Endothelial cell of umbilical vein (primary cell): Measurements from ENCODE around the gene HTT. TPM values are rescaled to one million over a fixed set of nuclear protein-coding genes. Genes with fewer than 3 reads are reported as not detected.

Experiments
- BruUV-seq: library from RNA; stranded (reverse); fragments of 400-500 nt; replicated peaks from 2 replicates; lab custom pipeline; 2021; lab: Mats Ljungman, UMichigan
- CTCF ChIA-PET: fragments of 300-600, 350-600 bp; sonication (Branson Sonifier 250); formaldehyde crosslinking; loops from one replicate; lab custom pipeline; 2021; ENCODE audit warnings: antibody characterized with exemption, inconsistent platforms; lab: Charles Lee
- POLR2A ChIA-PET: fragments of 300-600, 350-600 bp; sonication (Branson Sonifier 250); formaldehyde crosslinking; loops from one replicate; lab custom pipeline; 2021; ENCODE audit warnings: antibody characterized with exemption, inconsistent platforms; lab: Charles Lee
- DNase-seq: peaks from one replicate; pipeline ENCODE4 v3.0.0-alpha.2; 2011; ENCODE audit warnings: low read depth, low spot score
- FAIRE-seq: peaks from 2 replicates; lab custom pipeline; 2011; peaks lifted over from hg19 to GRCh38; lab: Jason Lieb, UNC
- H2AFZ ChIP-seq: 2 replicates; pipeline ENCODE4 v1.6.0; 2012; ENCODE audit warnings: low read depth, low read length, control low read depth, inconsistent platforms
- H3K27ac ChIP-seq: 2 replicates; pipeline ENCODE4 v1.5.1; 2011; ENCODE audit warnings: low read depth, mild to moderate bottlenecking, control low read depth, low read length, moderate library complexity; ENCODE audit not compliant: insufficient read depth
- H3K27me3 ChIP-seq, 2 experiments: 2 replicates each; pipeline versions ENCODE4 v1.6.0 to v1.6.1; 2011; ENCODE audit warnings: low read length in 2 of 2, mixed read lengths in 1 of 2; ENCODE audit not compliant: control insufficient read depth in 2 of 2, insufficient read depth in 2 of 2
- H3K36me3 ChIP-seq, 2 experiments: 2 replicates in 1 of 2; 3 replicates in 1 of 2; pipeline ENCODE4 v1.5.1; 2011; ENCODE audit warnings: low read length in 2 of 2, mild to moderate bottlenecking in 1 of 2, moderate library complexity in 1 of 2; ENCODE audit not compliant: control insufficient read depth in 2 of 2, insufficient read depth in 2 of 2; ENCODE audit errors: extremely low read depth in 1 of 2
- H3K4me1 ChIP-seq: 3 replicates; pipeline ENCODE4 v1.5.1; 2011; ENCODE audit warnings: mild to moderate bottlenecking, low read length; ENCODE audit not compliant: control insufficient read depth, insufficient read depth; ENCODE audit errors: extremely low read depth
- H3K4me2 ChIP-seq: 2 replicates; pipeline ENCODE4 v1.6.1; 2011; ENCODE audit warnings: low read length, control low read depth, mixed read lengths; ENCODE audit not compliant: insufficient read depth
- H3K4me3 ChIP-seq, 3 experiments: fragments of 200-600 bp in 1 of 3; sonication (generic), shearing (Covaris generic) in 1 of 3; replicated peaks in 1 of 3; 2 replicates each; pipeline ENCODE4 v1.5.1; 2011 to 2016; ENCODE audit warnings: control low read depth in 3 of 3, low read length in 3 of 3, mild to moderate bottlenecking in 2 of 3, inconsistent platforms in 1 of 3, low read depth in 1 of 3, moderate library complexity in 1 of 3; ENCODE audit not compliant: insufficient read depth in 1 of 3
- H3K79me2 ChIP-seq: 2 replicates; pipeline ENCODE4 v1.6.0; 2012; ENCODE audit warnings: low read length, inconsistent platforms; ENCODE audit not compliant: control insufficient read depth, insufficient read depth
- H3K9ac ChIP-seq: replicated peaks from 2 replicates; pipeline ENCODE3; 2011; ENCODE audit warnings: low read length, control low read depth; ENCODE audit not compliant: insufficient read depth; ENCODE audit errors: extremely low read depth
- H3K9me1 ChIP-seq: replicated peaks from 3 replicates; pipeline ENCODE4 v1.6.0; 2011; ENCODE audit warnings: mild to moderate bottlenecking, low read length; ENCODE audit not compliant: control insufficient read depth, insufficient read depth; ENCODE audit errors: extremely low read depth
- H3K9me3 ChIP-seq: replicated peaks from 2 replicates; pipeline ENCODE4 v1.5.1; 2012; ENCODE audit warnings: low read length, inconsistent platforms; ENCODE audit not compliant: control insufficient read depth, insufficient read depth
- H4K20me1 ChIP-seq: replicated peaks from 2 replicates; pipeline ENCODE3; 2011; ENCODE audit warnings: mild to moderate bottlenecking, low read length; ENCODE audit not compliant: control insufficient read depth, insufficient read depth; ENCODE audit errors: extremely low read depth
- CTCF ChIP-seq, 2 donors: IDR thresholded peaks; 1 replicate in 1 of 2; 2 replicates in 1 of 2; pipeline ENCODE4 v1.5.1; 2011; ENCODE audit warnings: low read length in 2 of 2, mild to moderate bottlenecking in 2 of 2, moderate library complexity in 2 of 2, control low read depth in 1 of 2, inconsistent platforms in 1 of 2, low read depth in 1 of 2; ENCODE audit not compliant: insufficient read depth in 1 of 2; ENCODE audit errors: extremely low read depth in 1 of 2
- EZH2 ChIP-seq: IDR thresholded peaks from 2 replicates; pipeline ENCODE4 v1.6.1; 2012; ENCODE audit warnings: borderline replicate concordance, low read depth, mild to moderate bottlenecking, moderate library complexity, low read length, inconsistent platforms; ENCODE audit not compliant: severe bottlenecking
- FOS ChIP-seq: IDR thresholded peaks from 2 replicates; pipeline ENCODE4 v1.6.1; 2011; ENCODE audit warnings: mild to moderate bottlenecking, low read length, moderate library complexity, borderline replicate concordance; ENCODE audit not compliant: insufficient read depth
- GATA2 ChIP-seq: IDR thresholded peaks from 2 replicates; pipeline ENCODE4 v1.7.0; 2011; ENCODE audit warnings: low read depth, mild to moderate bottlenecking, moderate library complexity, mixed read lengths, low read length; ENCODE audit not compliant: insufficient read length, insufficient read depth
- JUN ChIP-seq: IDR thresholded peaks from 2 replicates; pipeline ENCODE4 v1.6.1; 2011; ENCODE audit warnings: borderline replicate concordance, low read depth; ENCODE audit not compliant: insufficient read length, insufficient read depth
- MAX ChIP-seq: IDR thresholded peaks from 2 replicates; pipeline ENCODE4 v1.6.1; 2011; ENCODE audit not compliant: insufficient read depth, insufficient read length
- MYC ChIP-seq: IDR thresholded peaks from one replicate; pipeline ENCODE4 v1.6.1; 2011; ENCODE audit warnings: mild to moderate bottlenecking, low read depth, low read length
- POLR2A ChIP-seq: IDR thresholded peaks from 2 replicates; pipeline ENCODE4 v1.6.1; 2012; ENCODE audit warnings: low read depth, mild to moderate bottlenecking, control low read depth, low read length
- POLR2AphosphoS5 ChIP-seq: IDR thresholded peaks from 2 replicates; pipeline ENCODE4 v1.6.1; 2012; ENCODE audit warnings: low read depth, mild to moderate bottlenecking, control low read depth, low read length, moderate library complexity; ENCODE audit not compliant: insufficient read depth
- dilution Hi-C: fragments of 300-500 bp; cut with MboI; formaldehyde crosslinking; loops from one replicate; pipeline ENCODE4 v1.15.0; 2019; ENCODE audit warnings: low sequenced_read_pairs; ENCODE audit not compliant: extremely low pct_ligation_motif_present
- intact Hi-C: fragments of 100-400 bp; cut with micrococcal nuclease; formaldehyde crosslinking; loops from one replicate; pipeline ENCODE4 v1.10.0; 2022
- polyA plus RNA-seq, 4 experiments: library from polyadenylated mRNA; depleted of rRNA in 3 of 4; stranded (reverse) in 3 of 4; unstranded in 1 of 4; fragments of >200 nt; gene quantifications; 2 replicates each; pipeline versions ENCODE4 v1.2.1 to v1.2.3, GENCODE V29; 2011 to 2012; ENCODE audit warnings: missing spikeins in 1 of 4
- total RNA-seq: library from RNA; stranded (reverse); gene quantifications from 2 replicates; pipeline ENCODE4 v1.2.3, GENCODE V29; 2021

The HTT gene
- total and polyA plus RNA-seq, 2 donors (not counting 3 experiments of a cell fraction or from before 2014, with no cell fraction given) = 15.7 to 61.2 TPM

DNA sequence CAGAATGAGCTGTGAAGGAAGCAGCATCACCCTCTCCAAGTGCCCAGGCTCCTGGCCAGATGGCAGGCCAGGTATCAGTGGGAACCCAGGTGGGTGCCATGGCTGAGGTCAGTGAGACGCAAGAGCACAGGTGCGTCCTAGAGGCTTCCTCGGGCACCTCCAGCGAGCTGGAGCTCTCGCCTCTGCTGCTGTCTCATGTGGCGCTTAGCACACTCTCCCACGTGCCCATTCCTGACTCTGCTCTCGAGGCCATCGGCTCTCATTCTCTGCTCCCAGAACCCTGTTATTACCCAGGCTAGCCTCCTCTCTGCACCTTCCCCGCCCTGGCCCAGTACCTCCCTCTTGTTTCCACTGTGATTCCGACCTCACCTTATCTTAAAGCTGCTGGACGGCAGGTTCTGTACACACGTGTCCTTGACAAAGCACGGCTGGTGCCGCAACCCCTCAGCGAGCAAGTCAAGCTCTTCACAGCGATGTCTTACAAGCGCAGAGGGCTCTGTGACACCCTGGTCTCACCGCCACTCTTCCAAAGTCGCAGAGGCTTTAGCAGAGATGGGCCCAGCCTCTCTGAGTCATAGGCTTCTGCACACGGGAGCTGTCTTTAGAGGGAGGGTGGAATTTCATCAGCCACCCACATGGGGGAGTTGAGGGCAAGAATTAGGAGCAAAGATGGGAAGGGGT, 159.1 kb downstream of the HTT start:
- DNase-seq = no peak

More for the DNA sequence above, 159.1 kb downstream of the HTT start:
- intact Hi-C loops = no loop called here
- Histone ChIP-seq H3K9ac (no peak overlapping the region), H3K79me2 (no peaks in the 10 kb centered on the region), H3K36me3 (peaks cover 0 to 58% of the 10 kb centered on the region in 2 experiments), H3K4me2 (no peak overlapping the region), H3K4me1 (no peaks in the 10 kb centered on the region), H3K27ac (no peak overlapping the region), H3K9me1 (no peaks in the 10 kb centered on the region), H2AFZ (no peak overlapping the region), H4K20me1 (no peaks in the 10 kb centered on the region), H3K9me3 (no peaks in the 10 kb centered on the region), H3K27me3 (no peaks in the 10 kb centered on the region), H3K4me3 (no peak overlapping the region)
- ChIA-PET CTCF (no interaction called here), POLR2A (no interaction called here)
- dilution Hi-C loops = no loop called here
- no TSS peak for BruUV-seq
- no peak for FAIRE-seq
- TF ChIP-seq POLR2AphosphoS5 (no peak), MYC (no peak), EZH2 (no peak), POLR2A (no peak), CTCF (IDR thresholded peaks at IDR 0.05; ENCODE audit: extremely low read depth in 1 of 2, insufficient read depth in 1 of 2, low read depth in 1 of 2, low read length in 2 of 2) (no peak), MAX (no peak), GATA2 (no peak), FOS (no peak), JUN (no peak)
